Measurements from ENCODE around the gene GNPDA1.
A peak's percentile ranks its signal among the peaks of the same experiment; 100 is the strongest.

GNPDA1 gene

DNA sequence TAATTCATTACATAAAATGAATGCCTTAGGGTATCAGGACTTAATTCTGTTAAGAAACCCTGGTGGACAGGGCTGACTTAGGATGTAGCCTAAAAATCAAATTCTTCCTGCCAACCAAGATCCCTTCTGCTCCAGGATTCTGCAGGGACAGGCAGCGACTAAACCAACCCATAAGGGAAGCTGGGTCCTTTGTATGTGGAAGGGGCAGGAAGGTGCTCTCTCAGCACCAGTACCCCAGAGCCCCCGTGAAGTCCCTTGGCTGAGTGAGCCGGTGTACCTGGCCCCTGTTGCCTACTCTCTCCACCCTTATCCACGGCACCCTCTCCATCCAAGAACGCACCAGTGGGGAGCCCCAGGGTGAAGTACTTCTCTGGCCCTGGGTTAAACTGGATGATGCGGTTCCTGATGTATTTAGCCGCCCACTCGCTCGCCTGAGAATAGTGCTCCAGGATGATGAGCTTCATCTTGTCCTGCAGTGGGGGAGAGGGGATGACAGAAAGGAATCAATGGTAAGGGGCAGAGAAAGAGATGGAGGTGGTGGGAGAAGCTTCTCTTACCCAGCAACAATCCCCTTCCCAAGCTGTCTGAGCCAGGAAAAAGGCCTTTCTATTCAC is 1.1 kb downstream of the GNPDA1 start:
- no peak for DNase-seq (ENCODE audit: low read depth)
- peak overlapping the region; percentile 94 for H3K4me3 ChIP-seq (replicated peaks; ENCODE audit: low read depth, low read length)
- TF ChIP-seq, protein P1, sequence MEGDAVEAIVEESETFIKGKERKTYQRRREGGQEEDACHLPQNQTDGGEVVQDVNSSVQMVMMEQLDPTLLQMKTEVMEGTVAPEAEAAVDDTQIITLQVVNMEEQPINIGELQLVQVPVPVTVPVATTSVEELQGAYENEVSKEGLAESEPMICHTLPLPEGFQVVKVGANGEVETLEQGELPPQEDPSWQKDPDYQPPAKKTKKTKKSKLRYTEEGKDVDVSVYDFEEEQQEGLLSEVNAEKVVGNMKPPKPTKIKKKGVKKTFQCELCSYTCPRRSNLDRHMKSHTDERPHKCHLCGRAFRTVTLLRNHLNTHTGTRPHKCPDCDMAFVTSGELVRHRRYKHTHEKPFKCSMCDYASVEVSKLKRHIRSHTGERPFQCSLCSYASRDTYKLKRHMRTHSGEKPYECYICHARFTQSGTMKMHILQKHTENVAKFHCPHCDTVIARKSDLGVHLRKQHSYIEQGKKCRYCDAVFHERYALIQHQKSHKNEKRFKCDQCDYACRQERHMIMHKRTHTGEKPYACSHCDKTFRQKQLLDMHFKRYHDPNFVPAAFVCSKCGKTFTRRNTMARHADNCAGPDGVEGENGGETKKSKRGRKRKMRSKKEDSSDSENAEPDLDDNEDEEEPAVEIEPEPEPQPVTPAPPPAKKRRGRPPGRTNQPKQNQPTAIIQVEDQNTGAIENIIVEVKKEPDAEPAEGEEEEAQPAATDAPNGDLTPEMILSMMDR (IDR thresholded peaks at IDR 0.05; ENCODE audit: low read length, missing control alignments), result no peak

DNA sequence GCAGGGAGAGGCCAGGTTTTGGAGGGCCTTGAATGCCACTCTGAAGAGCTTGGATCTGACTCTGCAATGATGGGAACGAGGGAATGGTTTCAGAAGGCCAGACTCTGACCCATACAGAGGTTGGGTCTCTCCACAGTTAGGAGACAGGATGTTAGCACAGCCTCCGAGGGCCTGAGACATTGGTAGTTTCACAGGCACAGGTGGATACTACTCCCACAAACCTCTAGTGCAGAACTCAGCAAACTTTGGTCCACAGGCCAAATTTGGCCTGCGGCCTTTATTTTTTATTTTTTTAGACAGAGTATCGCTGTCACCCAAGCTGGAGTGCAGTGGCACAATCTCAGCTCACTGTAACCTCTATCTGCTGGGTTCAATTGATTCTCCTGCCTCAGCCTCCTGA is 2.9 kb downstream of the GNPDA1 start:
- TF ChIP-seq, protein P1 (IDR thresholded peaks at IDR 0.05; ENCODE audit: low read length, missing control alignments), result no peak
- DNase-seq (ENCODE audit: low read depth), result no peak
- no peak overlapping the region for H3K4me3 ChIP-seq (replicated peaks; ENCODE audit: low read depth, low read length)

DNA sequence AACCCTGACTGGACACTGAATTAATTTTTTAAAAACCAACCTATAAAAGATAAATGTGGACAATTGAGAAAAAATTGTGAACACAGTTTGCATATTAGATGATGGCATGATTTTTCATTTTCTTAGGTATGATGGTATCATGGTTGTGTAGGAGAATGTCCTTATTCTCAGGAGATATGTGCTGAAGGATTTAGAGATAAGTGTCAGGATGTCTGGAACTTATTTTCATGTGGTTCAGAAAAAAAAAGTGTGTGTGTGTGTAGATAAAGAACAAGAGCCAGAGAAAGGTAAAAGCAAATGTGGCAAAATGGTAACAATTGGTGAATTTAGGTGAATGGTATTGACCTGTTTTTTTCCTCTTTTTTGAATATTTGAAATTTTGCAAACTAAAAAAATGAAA is 4.0 kb downstream of the GNPDA1 start:
- no peak for DNase-seq (ENCODE audit: low read depth)
- TF ChIP-seq, protein P1 (IDR thresholded peaks at IDR 0.05; ENCODE audit: low read length, missing control alignments), result no peak
- H3K4me3 ChIP-seq (replicated peaks; ENCODE audit: low read depth, low read length), result no peak overlapping the region

DNA sequence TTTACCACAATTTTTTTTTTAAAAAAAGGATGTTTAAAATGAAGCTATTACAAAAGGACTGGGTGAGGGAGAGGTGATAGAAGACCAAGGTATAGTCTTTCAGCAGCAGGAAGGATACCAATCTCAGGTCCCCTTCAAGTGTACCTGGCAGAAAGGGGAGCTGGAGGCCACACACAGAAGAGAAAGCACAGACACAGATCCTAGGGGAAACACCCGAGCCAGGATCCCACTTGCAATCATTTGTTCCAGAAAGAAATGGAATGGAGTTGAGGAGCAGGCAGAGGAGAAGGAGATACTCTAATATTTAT is 5.6 kb downstream of the GNPDA1 start:
- no peak overlapping the region for H3K4me3 ChIP-seq (replicated peaks; ENCODE audit: low read depth, low read length)
- DNase-seq (ENCODE audit: low read depth), result no peak
- TF ChIP-seq, protein P1 (IDR thresholded peaks at IDR 0.05; ENCODE audit: low read length, missing control alignments), result no peak

DNA sequence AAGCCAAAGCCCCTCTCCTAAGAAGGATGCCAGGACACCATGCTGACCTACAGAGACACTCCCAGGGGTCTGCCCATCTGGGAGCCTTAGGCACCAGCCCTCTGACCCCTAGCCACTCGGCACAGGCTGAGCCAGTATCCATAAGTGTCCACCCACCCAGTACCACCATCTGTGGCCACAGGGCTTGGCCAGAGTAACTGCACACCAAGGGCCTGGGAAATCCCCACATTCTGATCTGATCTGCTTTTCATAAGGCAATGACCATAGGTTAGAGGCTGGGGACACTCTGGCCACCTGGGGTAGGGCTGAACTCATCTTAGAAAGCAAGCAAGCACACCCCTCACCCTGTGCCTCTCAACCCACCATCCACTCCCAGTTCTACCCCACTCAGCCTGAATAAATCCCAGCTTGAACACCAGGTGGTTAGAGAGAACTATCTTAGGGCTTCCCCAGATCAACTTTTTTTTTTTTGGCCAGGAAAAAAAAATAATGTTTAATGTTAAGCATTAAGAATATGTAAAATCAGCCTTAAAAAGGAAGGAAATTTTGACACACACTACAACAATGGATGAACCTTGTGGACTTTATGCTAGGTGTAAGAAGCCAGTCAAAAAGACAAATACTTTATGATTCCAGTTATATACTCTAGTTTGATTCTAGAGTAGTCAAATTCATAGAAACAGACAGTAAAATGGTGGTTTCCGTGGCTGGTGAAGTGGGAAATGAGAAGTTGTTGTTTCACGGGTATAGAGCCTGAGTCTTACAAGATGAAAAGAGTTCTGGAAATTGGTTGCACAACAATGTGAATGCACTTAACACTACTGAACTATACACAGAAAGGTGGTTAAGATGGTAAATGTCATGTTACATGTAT is 6.2 kb downstream of the GNPDA1 start:
- TF ChIP-seq, protein P1 (IDR thresholded peaks at IDR 0.05; ENCODE audit: low read length, missing control alignments), result no peak
- DNase-seq (ENCODE audit: low read depth), result no peak
- H3K4me3 ChIP-seq (replicated peaks; ENCODE audit: low read depth, low read length), result no peak overlapping the region

DNA sequence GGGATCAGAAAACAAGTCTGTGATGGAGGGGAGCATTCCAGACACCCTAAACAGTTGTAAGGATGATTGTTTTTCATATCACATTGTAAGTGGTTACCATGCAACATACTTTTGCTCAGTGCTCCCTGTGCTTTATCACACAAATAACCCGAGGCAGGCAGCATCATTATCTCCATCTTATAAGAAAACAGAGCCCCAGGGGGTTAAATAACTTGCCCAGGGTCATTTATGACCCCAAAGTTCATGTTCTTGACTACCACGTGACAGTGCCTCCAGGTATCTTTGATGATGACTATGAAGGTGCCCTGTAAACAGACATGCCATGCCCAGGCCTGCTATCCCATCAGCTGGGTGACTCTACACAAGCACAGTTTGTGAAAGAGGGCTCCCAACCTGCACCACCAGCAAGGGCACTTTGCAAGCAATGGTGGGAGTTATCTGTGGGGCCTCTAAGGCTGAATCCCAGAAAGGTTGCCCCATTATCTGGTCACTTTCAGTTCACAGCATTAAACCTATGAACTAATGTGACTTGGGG is 9.5 kb downstream of the GNPDA1 start:
- H3K4me3 ChIP-seq (replicated peaks; ENCODE audit: low read depth, low read length), result no peak overlapping the region
- TF ChIP-seq, protein P1 (IDR thresholded peaks at IDR 0.05; ENCODE audit: low read length, missing control alignments), result no peak
- DNase-seq (ENCODE audit: low read depth), result no peak

Data from fibroblast of pulmonary artery (primary cell).